Measurements from ENCODE around the gene SNX2. TPM values are rescaled to one million over a fixed set of nuclear protein-coding genes. Genes with fewer than 3 reads are reported as not detected.

The SNX2 gene
- total RNA-seq, 1 experiment from 2014 or later: 46.9 TPM

DNA sequence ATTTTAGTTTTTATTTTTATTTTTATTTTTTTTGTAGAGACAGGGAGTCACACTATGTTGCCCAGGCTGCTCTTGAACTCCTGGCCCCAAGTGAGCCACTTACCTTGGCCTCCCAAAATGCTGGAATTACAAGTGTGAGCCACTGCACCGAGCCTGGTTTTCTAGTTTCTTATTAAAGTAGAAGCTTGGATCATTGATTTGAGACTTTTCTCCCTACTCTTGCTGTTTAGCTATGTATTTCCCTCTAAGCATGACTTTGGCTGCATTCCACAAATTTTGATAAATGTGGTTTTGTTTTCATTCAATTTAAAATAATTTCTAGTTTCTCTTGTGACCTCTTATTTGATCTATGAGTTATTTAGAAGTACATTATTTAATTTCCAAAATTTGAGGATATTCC lies 10.4 kb downstream of the SNX2 start:
- H3K27me3 ChIP-seq: no peaks in the 10 kb centered on the region
- no peak for DNase-seq
- no peak overlapping the region for H3K4me3 ChIP-seq
- H3K36me3 ChIP-seq: no peaks in the 10 kb centered on the region
- no peak overlapping the region for H3K27ac ChIP-seq
- H3K4me1 ChIP-seq: no peaks in the 10 kb centered on the region
- H3K9me3 ChIP-seq (replicated peaks): 0 out of 2 replicates have a peak, but pooled peaks cover 4% of the 10 kb centered on the region

DNA sequence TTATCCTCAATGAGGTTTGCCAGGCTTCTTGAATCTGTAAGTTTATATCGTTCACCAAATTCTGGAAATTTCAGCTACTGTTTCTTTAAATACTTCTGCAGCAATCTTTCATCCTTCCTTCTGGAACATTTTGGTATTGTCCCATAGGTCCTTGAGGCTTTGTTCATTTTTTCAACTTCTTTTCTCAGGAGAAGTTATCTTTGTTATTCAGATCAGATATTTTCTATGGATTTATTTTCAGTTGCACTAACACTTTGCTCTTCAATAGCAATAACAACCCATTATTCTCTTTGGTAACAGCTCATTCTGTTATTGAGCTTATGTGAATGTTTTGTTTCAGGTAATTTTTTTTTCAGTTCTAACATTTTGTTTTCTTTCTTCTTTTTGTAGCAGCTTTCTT lies 13.5 kb downstream of the SNX2 start:
- H3K4me1 ChIP-seq: no peaks in the 10 kb centered on the region
- no peaks in the 10 kb centered on the region for H3K27me3 ChIP-seq
- H3K4me3 ChIP-seq: no peak overlapping the region
- H3K9me3 ChIP-seq (replicated peaks): 0 out of 2 replicates have a peak, but pooled peaks cover 4% of the 10 kb centered on the region
- no peaks in the 10 kb centered on the region for H3K36me3 ChIP-seq
- no peak overlapping the region for H3K27ac ChIP-seq
- DNase-seq: no peak

- no peak for DNase-seq
- Histone ChIP-seq H3K9me3 (replicated peaks) (0 out of 2 replicates have a peak, but pooled peaks cover 4% of the 10 kb centered on the region), H3K27ac (no peak overlapping the region), H3K27me3 (no peaks in the 10 kb centered on the region), H3K36me3 (no peaks in the 10 kb centered on the region), H3K4me3 (no peak overlapping the region), H3K4me1 (no peaks in the 10 kb centered on the region)
Observed at GRCh38 chr5:122788996-122789395, 14.1 kb downstream of the SNX2 start.

DNA sequence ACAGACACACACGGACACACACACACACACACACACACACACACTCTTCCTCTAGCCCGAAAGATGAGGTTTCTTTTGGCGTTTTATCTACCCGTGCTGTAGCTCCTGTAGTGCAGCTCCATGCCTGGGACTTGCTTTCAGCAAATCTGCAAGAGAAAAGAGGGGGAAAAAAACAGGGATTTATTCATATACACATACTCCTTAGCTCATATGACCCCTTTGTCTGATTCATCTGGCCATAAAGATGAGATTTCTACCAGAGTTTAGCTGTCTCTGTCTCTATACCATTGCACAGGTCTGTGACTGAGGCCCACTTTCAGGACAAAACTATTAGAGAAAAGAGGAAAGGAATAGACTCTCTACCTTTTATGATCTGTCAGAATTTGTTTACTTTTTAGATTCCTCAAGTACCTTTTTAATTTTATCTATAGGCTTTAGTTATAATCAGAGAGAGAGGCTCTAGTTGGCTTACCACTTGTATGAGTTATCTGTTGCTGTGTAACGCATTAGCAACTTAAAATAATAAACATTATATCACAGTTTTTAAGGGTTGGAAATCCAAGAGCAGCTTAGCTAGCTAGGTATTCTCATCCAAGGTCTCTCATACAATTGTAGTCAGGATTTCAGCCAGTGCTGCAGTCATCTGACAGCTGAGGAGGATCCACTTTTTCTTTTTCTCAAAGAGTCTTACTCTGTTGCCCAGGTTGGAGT lies 14.7 kb downstream of the SNX2 start:
- 0 out of 2 replicates have a peak, but pooled peaks cover 4% of the 10 kb centered on the region for H3K9me3 ChIP-seq (replicated peaks)
- DNase-seq: no peak
- H3K27ac ChIP-seq: no peak overlapping the region
- H3K4me1 ChIP-seq: no peaks in the 10 kb centered on the region
- H3K36me3 ChIP-seq: no peaks in the 10 kb centered on the region
- no peaks in the 10 kb centered on the region for H3K27me3 ChIP-seq
- H3K4me3 ChIP-seq: no peak overlapping the region

DNA sequence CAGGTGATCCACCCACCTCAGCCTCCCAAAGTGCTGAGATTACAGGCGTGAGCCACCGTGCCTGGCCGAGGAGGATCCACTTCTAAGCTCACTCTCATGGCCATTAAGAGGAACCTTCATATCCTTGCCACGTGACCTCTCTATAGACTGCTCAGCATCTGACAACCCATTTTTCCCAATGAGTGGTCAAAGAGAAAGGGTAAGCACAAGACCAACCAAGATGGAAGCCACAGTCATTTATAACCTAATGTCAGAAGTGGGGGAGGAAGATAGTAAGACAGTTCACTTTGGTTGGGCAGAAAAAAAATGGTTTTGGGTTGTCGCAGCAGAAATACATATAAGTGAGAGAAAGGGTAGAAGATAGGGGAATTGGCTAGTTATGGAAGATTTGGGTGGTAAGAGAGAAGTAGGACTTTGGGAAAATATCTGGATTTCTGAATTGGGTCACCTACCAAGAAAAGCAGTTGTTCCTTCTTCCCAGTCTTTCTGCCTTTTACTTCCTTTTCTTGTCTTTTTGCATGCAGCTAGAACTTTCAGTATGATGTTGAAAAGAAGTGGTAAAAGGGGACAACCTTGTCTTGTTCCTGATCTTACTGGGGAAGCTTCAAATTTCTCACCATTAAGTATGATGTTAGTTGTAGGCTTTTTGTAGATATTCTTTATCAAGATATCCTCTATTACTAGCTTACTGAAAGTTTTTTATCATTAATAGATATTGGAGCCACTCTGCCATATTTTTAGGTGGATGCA lies 15.6 kb downstream of the SNX2 start:
- H3K9me3 ChIP-seq (replicated peaks): 0 out of 2 replicates have a peak, but pooled peaks cover 2% of the 10 kb centered on the region
- no peak overlapping the region for H3K4me3 ChIP-seq
- no peaks in the 10 kb centered on the region for H3K27me3 ChIP-seq
- no peak for DNase-seq
- H3K27ac ChIP-seq: no peak overlapping the region
- no peaks in the 10 kb centered on the region for H3K36me3 ChIP-seq
- no peaks in the 10 kb centered on the region for H3K4me1 ChIP-seq

DNA sequence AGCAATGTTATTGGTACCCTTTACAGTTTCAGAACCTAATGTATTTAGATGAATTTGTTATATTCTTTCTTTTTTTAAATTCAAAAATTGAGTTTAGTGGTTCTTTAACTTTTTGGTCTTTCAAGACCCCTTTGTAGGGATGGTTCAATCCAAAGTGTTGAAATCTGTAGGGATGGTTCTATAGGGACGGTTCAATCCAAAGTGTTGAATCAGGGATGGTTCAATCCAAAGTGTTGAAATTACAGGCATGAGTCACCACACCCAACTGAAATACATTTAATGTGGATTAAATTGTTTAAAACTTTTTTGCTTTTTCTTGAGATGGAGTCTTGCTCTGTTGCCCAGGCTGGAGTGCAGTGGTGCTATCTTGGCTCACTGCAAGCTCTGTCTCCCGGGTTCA lies 30.6 kb downstream of the SNX2 start:
- Histone ChIP-seq H3K27ac (no peak overlapping the region), H3K36me3 (peaks cover 37% of the 10 kb centered on the region), H3K9me3 (replicated peaks) (no peaks in the 10 kb centered on the region), H3K27me3 (no peaks in the 10 kb centered on the region), H3K4me3 (no peak overlapping the region), H3K4me1 (no peaks in the 10 kb centered on the region)
- no peak for DNase-seq

GRCh38 chr5:122810405-122810804 lies 35.5 kb downstream of the SNX2 start:
- Histone ChIP-seq H3K36me3 (peaks cover 13% of the 10 kb centered on the region; the same call in 1 of the 2 replicates), H3K27me3 (no peaks in the 10 kb centered on the region), H3K9me3 (replicated peaks) (no peaks in the 10 kb centered on the region), H3K4me1 (no peaks in the 10 kb centered on the region), H3K4me3 (no peak overlapping the region), H3K27ac (no peak overlapping the region)
- no peak for DNase-seq

- DNase-seq: no peak
- H3K9me3 ChIP-seq (replicated peaks): no peaks in the 10 kb centered on the region
- H3K27me3 ChIP-seq: no peaks in the 10 kb centered on the region
- peaks cover 16% of the 10 kb centered on the region for H3K36me3 ChIP-seq
- no peak overlapping the region for H3K27ac ChIP-seq
- H3K4me1 ChIP-seq: no peaks in the 10 kb centered on the region
- no peak overlapping the region for H3K4me3 ChIP-seq
Observed at GRCh38 chr5:122815218-122815767, 40.4 kb downstream of the SNX2 start.

GRCh38 chr5:122816756-122817155 lies 41.9 kb downstream of the SNX2 start:
- no peak overlapping the region for H3K4me3 ChIP-seq
- no peak for DNase-seq
- no peaks in the 10 kb centered on the region for H3K9me3 ChIP-seq (replicated peaks)
- no peak overlapping the region for H3K27ac ChIP-seq
- H3K27me3 ChIP-seq: no peaks in the 10 kb centered on the region
- H3K4me1 ChIP-seq: no peaks in the 10 kb centered on the region
- H3K36me3 ChIP-seq: peaks cover 20% of the 10 kb centered on the region

- H3K27me3 ChIP-seq: no peaks in the 10 kb centered on the region
- no peak overlapping the region for H3K4me3 ChIP-seq
- no peak overlapping the region for H3K27ac ChIP-seq
- no peaks in the 10 kb centered on the region for H3K4me1 ChIP-seq
- peaks cover 16% of the 10 kb centered on the region for H3K36me3 ChIP-seq
- DNase-seq: no peak
- no peaks in the 10 kb centered on the region for H3K9me3 ChIP-seq (replicated peaks)
Observed at GRCh38 chr5:122831984-122832383, 57.1 kb downstream of the SNX2 start.

- no peaks in the 10 kb centered on the region for H3K9me3 ChIP-seq (replicated peaks)
Observed at GRCh38 chr5:122835681-122836080, 60.8 kb downstream of the SNX2 start.

GRCh38 chr5:122836947-122837346 lies 62.1 kb downstream of the SNX2 start:
- no peaks in the 10 kb centered on the region for H3K36me3 ChIP-seq
- H3K9me3 ChIP-seq (replicated peaks): no peaks in the 10 kb centered on the region
- H3K27me3 ChIP-seq: no peaks in the 10 kb centered on the region
- H3K27ac ChIP-seq: no peak overlapping the region
- no peak for DNase-seq
- H3K4me1 ChIP-seq: no peaks in the 10 kb centered on the region
- H3K4me3 ChIP-seq: no peak overlapping the region

More at GRCh38 chr5:122835681-122836080, 60.8 kb downstream of the SNX2 start:
- H3K27ac ChIP-seq: no peak overlapping the region
- no peak overlapping the region for H3K4me3 ChIP-seq
- no peaks in the 10 kb centered on the region for H3K27me3 ChIP-seq
- DNase-seq: no peak
- H3K4me1 ChIP-seq: no peaks in the 10 kb centered on the region
- no peaks in the 10 kb centered on the region for H3K36me3 ChIP-seq

DNA sequence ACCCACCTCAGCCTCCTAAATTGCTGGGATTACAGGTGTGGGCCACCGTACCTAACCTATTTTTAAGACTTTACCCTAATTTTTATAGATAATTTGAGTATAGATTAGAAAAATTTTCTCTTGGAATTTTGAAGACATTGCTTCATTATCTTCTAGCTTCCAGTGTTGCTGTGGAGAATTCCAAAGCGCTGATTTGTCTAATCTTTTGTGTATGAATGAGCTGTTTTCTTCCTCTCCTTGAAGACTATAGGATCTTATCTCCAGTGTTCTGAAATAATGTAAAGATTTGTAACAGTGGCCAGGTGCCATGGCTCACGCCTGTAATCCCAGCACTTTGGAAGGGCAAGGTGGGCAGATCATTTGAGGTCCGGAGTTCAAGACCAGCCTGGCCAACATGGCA lies 64.9 kb downstream of the SNX2 start:
- Histone ChIP-seq H3K27me3 (no peaks in the 10 kb centered on the region), H3K9me3 (replicated peaks) (no peaks in the 10 kb centered on the region), H3K4me1 (no peaks in the 10 kb centered on the region), H3K27ac (no peak overlapping the region), H3K4me3 (no peak overlapping the region), H3K36me3 (no peaks in the 10 kb centered on the region)
- no peak for DNase-seq

- no peak for DNase-seq
- no peaks in the 10 kb centered on the region for H3K4me1 ChIP-seq
- no peaks in the 10 kb centered on the region for H3K9me3 ChIP-seq (replicated peaks)
- H3K27ac ChIP-seq: no peak overlapping the region
- no peak overlapping the region for H3K4me3 ChIP-seq
- no peaks in the 10 kb centered on the region for H3K27me3 ChIP-seq
- H3K36me3 ChIP-seq: no peaks in the 10 kb centered on the region
Observed at GRCh38 chr5:122842016-122842580, 67.2 kb downstream of the SNX2 start.

Data from SJCRH30 (cell line).